IPS DF 4.7 (cell line): Measurements from ENCODE around the gene CPNE4.
"Not testable (repeated sequence)": the region's sequence is repeated elsewhere in the genome, so short reads cannot be mapped to it uniquely, and the experiment has no call there.

Experiments
- DNase-seq: peaks from one replicate; pipeline ENCODE4 v3.0.0-alpha.2; 2013; ENCODE audit warnings: low spot score; ENCODE audit errors: extremely low read depth

The CPNE4 gene

GRCh38 chr3:132034486-132035464 is at the start of gene CPNE4:
Gene CPNE4, minus strand, starts transcription at chr3:132035014.
- DNase-seq, result peak; percentile 68

- DNase-seq, result no peak
Observed at GRCh38 chr3:132083583-132084279, 48.9 kb upstream of the CPNE4 start.

GRCh38 chr3:132083159-132083558 is 48.3 kb upstream of the CPNE4 start:
- no peak for DNase-seq

GRCh38 chr3:132079147-132079546 is 44.3 kb upstream of the CPNE4 start:
- DNase-seq, result no peak

GRCh38 chr3:132073771-132074170 is 39.0 kb upstream of the CPNE4 start:
- no peak for DNase-seq

- DNase-seq, result no peak
Observed at GRCh38 chr3:132071043-132071442, 36.2 kb upstream of the CPNE4 start.

- no peak for DNase-seq
Observed at GRCh38 chr3:132064114-132064513, 29.3 kb upstream of the CPNE4 start.

- DNase-seq, result no peak
Observed at GRCh38 chr3:132062535-132062934, 27.7 kb upstream of the CPNE4 start.

GRCh38 chr3:132055872-132056271 is 21.1 kb upstream of the CPNE4 start:
- DNase-seq, result no peak

- no peak for DNase-seq
Observed at GRCh38 chr3:132047209-132047608, 12.4 kb upstream of the CPNE4 start.

- DNase-seq, result not testable (repeated sequence)
Observed at GRCh38 chr3:132044874-132045273, 10.1 kb upstream of the CPNE4 start.

- no peak for DNase-seq
Observed at GRCh38 chr3:132042681-132043080, 7.9 kb upstream of the CPNE4 start.

- DNase-seq, result no peak
Observed at GRCh38 chr3:132038198-132038825, 3.5 kb upstream of the CPNE4 start.

- DNase-seq, result no peak
Observed at GRCh38 chr3:132037581-132037980, 2.8 kb upstream of the CPNE4 start.

GRCh38 chr3:132037056-132037455 is 2.2 kb upstream of the CPNE4 start:
- no peak for DNase-seq

GRCh38 chr3:132034097-132034485 is 723 bp downstream of the CPNE4 start:
- DNase-seq, result no peak

GRCh38 chr3:132033471-132033870 is 1.3 kb downstream of the CPNE4 start:
- no peak for DNase-seq

GRCh38 chr3:132032959-132033358 is 1.9 kb downstream of the CPNE4 start:
- DNase-seq, result no peak

- peak; percentile 93 for DNase-seq
Observed at GRCh38 chr3:132029182-132029902, 5.5 kb downstream of the CPNE4 start.

GRCh38 chr3:132022914-132023313 is 11.9 kb downstream of the CPNE4 start:
- DNase-seq, result no peak

GRCh38 chr3:132020058-132020457 is 14.8 kb downstream of the CPNE4 start:
- DNase-seq, result no peak
